Smooth muscle cell (in vitro differentiated cells): ENCODE results near the gene CCNL2. TPM values are rescaled to one million over a fixed set of nuclear protein-coding genes. Genes with fewer than 3 reads are reported as not detected.

Source experiments
- DNase-seq: peaks from one replicate; lab custom pipeline; 2025; ENCODE audit not compliant: unreplicated experiment; lab: John Stamatoyannopoulos, UW
- H2AFZ ChIP-seq: fragments of 200-600 bp; sonication (generic); 2 replicates; pipeline ENCODE4 v1.6.0; 2016; ENCODE audit warnings: antibody characterized with exemption, low read depth, mild to moderate bottlenecking
- H3F3A ChIP-seq: fragments of 200-600 bp; sonication (generic); 2 replicates; pipeline ENCODE4 v1.6.0; 2017; ENCODE audit warnings: antibody characterized with exemption, low read depth
- H3K27ac ChIP-seq: fragments of 200-600 bp; sonication (generic); 2 replicates; pipeline ENCODE4 v1.5.1; 2016; ENCODE audit warnings: low read depth, mild to moderate bottlenecking
- H3K27me3 ChIP-seq: fragments of 200-600 bp; sonication (generic); 2 replicates; pipeline ENCODE4 v1.6.1; 2016; ENCODE audit warnings: low read depth, mild to moderate bottlenecking
- H3K36me3 ChIP-seq: fragments of 200-600 bp; sonication (generic); 2 replicates; pipeline ENCODE4 v1.5.1; 2016; ENCODE audit warnings: low read depth
- H3K4me1 ChIP-seq: fragments of 200-600 bp; sonication (generic); 2 replicates; pipeline ENCODE4 v1.5.1; 2016; ENCODE audit warnings: low read depth
- H3K4me2 ChIP-seq: fragments of 200-600 bp; sonication (generic); 2 replicates; pipeline ENCODE4 v1.6.0; 2016; ENCODE audit warnings: mild to moderate bottlenecking
- H3K4me3 ChIP-seq: fragments of 200-600 bp; sonication (generic); 2 replicates; pipeline ENCODE4 v1.5.1; 2016; ENCODE audit warnings: mild to moderate bottlenecking
- H3K79me2 ChIP-seq: fragments of 200-600 bp; sonication (generic); 2 replicates; pipeline ENCODE4 v1.6.0; 2016; ENCODE audit warnings: low read depth, mild to moderate bottlenecking
- H3K9ac ChIP-seq: fragments of 200-600 bp; sonication (generic); 2 replicates; pipeline ENCODE4 v1.6.0; 2016; ENCODE audit warnings: low read depth
- H3K9me3 ChIP-seq: fragments of 200-600 bp; sonication (generic); replicated peaks from 2 replicates; pipeline ENCODE4 v1.5.1; 2016; ENCODE audit warnings: low read depth
- H4K20me1 ChIP-seq: fragments of 200-600 bp; sonication (generic); 2 replicates; pipeline ENCODE4 v1.6.0; 2016; ENCODE audit warnings: low read depth
- WGBS: methylation state at CpG from one replicate; pipeline ENCODE4 v1.1.7; 2016; ENCODE audit warnings: low lambda C conversion rate; 5-methylcytosine and 5-hydroxymethylcytosine counted together
- microRNA-seq: library from miRNA; unstranded; fragments of <30 nt; microRNA quantifications from one replicate; pipeline ENCODE4, GENCODE V29; 2016; ENCODE audit warnings: borderline number of aligned reads
- polyA plus RNA-seq: library from polyadenylated mRNA; unstranded; fragments of >200 nt; fragmentation: Nextera tagmentation; extraction: Ambion mirVana; gene quantifications from 2 replicates; pipeline ENCODE4 v1.2.1, GENCODE V29; 2016
- total RNA-seq: library from RNA; depleted of rRNA; stranded (reverse); fragments of >200 nt; gene quantifications from 2 replicates; pipeline ENCODE4 v1.2.3, GENCODE V29; 2014
- TF ChIP-seq, protein P1 (sequence below): fragments of 200-600 bp; sonication (generic); IDR thresholded peaks from 2 replicates; pipeline ENCODE4 v1.5.1; 2017; ENCODE audit warnings: borderline replicate concordance, mild to moderate bottlenecking, antibody characterized with exemption; ENCODE audit not compliant: insufficient read depth, poor library complexity, severe bottlenecking

The CCNL2 gene
- total and polyA plus RNA-seq, 2 experiments from 2014 or later, result 144 to 180 TPM

DNA sequence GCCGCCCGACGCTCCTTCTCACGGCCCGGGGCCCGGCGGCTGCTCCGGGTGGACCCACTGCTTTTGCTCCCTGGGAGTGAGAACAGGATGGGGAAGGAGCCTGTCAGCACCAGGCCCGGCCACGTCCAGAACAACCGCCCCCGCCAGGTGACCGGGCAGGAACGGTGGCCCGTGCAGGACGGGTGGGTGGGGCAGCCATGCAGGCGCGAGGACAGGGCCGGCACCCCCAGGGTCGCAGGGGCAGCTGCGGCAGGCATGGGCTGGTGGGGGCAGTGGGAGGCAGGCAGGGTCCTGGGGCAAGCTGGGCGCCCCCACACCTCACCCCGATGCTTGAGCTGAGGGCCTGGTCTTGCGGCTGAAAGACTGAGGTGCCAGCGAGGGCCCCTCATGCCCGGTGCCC lies 62.7 kb downstream of the CCNL2 start:
- Histone ChIP-seq H3K4me2 (no peak overlapping the region), H3K79me2 (no peaks in the 10 kb centered on the region), H3K36me3 (no peaks in the 10 kb centered on the region), H3K4me1 (no peaks in the 10 kb centered on the region), H3F3A (no peaks in the 10 kb centered on the region), H3K9me3 (no peaks in the 10 kb centered on the region), H3K4me3 (no peak overlapping the region), H3K27me3 (no peaks in the 10 kb centered on the region), H3K9ac (no peak overlapping the region), H4K20me1 (peaks cover 21% of the 10 kb centered on the region), H3K27ac (no peak overlapping the region), H2AFZ (no peak overlapping the region)
- TF ChIP-seq, protein P1, sequence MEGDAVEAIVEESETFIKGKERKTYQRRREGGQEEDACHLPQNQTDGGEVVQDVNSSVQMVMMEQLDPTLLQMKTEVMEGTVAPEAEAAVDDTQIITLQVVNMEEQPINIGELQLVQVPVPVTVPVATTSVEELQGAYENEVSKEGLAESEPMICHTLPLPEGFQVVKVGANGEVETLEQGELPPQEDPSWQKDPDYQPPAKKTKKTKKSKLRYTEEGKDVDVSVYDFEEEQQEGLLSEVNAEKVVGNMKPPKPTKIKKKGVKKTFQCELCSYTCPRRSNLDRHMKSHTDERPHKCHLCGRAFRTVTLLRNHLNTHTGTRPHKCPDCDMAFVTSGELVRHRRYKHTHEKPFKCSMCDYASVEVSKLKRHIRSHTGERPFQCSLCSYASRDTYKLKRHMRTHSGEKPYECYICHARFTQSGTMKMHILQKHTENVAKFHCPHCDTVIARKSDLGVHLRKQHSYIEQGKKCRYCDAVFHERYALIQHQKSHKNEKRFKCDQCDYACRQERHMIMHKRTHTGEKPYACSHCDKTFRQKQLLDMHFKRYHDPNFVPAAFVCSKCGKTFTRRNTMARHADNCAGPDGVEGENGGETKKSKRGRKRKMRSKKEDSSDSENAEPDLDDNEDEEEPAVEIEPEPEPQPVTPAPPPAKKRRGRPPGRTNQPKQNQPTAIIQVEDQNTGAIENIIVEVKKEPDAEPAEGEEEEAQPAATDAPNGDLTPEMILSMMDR, result no peak
- no peak for DNase-seq
- 97% methylated on average over 26 of the region's 26 CpGs for WGBS

DNA sequence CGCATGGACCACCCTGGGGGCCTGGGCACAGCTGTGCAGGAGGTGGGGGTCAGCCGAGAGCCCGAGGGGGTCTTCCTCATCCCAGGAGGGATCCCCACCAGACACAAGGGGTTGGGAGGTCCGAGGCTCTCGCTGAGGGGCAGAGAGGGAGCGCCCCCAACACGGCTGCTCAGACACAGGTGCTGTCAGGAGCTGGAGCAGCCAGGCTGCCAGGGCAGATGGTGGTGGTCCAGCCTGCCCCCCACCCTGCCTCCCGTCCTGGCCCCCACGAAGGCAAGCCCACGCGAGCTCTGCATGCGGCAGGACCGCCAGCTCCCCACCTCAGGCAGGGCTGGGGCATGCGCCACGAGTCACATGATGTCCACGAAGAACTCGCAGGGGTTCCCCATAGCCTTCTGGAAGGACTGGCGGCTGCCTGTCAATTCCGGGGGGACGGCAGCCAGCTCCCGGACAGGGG lies 63.3 kb downstream of the CCNL2 start:
- no peak for DNase-seq
- WGBS, result 98% methylated on average over 10 of the region's 21 CpGs

More for the DNA sequence above, 63.3 kb downstream of the CCNL2 start:
- Histone ChIP-seq H3K9me3 (no peaks in the 10 kb centered on the region), H3K27ac (no peak overlapping the region), H3K9ac (no peak overlapping the region), H3K4me2 (no peak overlapping the region), H4K20me1 (peaks cover 16% of the 10 kb centered on the region), H3F3A (no peaks in the 10 kb centered on the region), H3K79me2 (no peaks in the 10 kb centered on the region), H3K36me3 (no peaks in the 10 kb centered on the region), H2AFZ (no peak overlapping the region), H3K27me3 (no peaks in the 10 kb centered on the region), H3K4me1 (peaks cover 3% of the 10 kb centered on the region), H3K4me3 (no peak overlapping the region)
- TF ChIP-seq, protein P1, result no peak

Small RNAs within 50 kb of the gene (microRNA-seq; reads per million reads assigned to microRNA genes)
- not detected for gene MIR6808

Other genes starting within 250 kb of the CCNL2 start
- gene TTLL10, start 225.5 kb downstream of the CCNL2 start, total RNA-seq, result not detected in 2 replicates
- gene TTLL10, start 225.5 kb downstream of the CCNL2 start, polyA plus RNA-seq, result 0.45 TPM in 1 of 2 replicates, not detected in the other
- 1.9 and 4.8 TPM in 2 replicates for gene TNFRSF18, start 192.7 kb downstream of the CCNL2 start, total RNA-seq
- 12.2 and 15.8 TPM in 2 replicates for gene TNFRSF18, start 192.7 kb downstream of the CCNL2 start, polyA plus RNA-seq
- 0.54 TPM in 1 of 2 replicates, not detected in the other for gene TNFRSF4, start 185.2 kb downstream of the CCNL2 start, total RNA-seq
- gene TNFRSF4, start 185.2 kb downstream of the CCNL2 start, polyA plus RNA-seq, result 0.79 TPM in 1 of 2 replicates, not detected in the other
- 75.0 and 94.9 TPM in 2 replicates for gene SDF4, start 167.3 kb downstream of the CCNL2 start, total RNA-seq
- gene SDF4, start 167.3 kb downstream of the CCNL2 start, polyA plus RNA-seq, result 263 TPM in 2 replicates
- gene B3GALT6, start 167.1 kb downstream of the CCNL2 start, total RNA-seq, result 12.9 and 15.0 TPM in 2 replicates
- gene B3GALT6, start 167.1 kb downstream of the CCNL2 start, polyA plus RNA-seq, result 33.2 and 39.3 TPM in 2 replicates
- gene C1QTNF12, start 152.6 kb downstream of the CCNL2 start, total RNA-seq, result 1.8 and 1.9 TPM in 2 replicates
- gene C1QTNF12, start 152.6 kb downstream of the CCNL2 start, polyA plus RNA-seq, result 5.4 and 12.3 TPM in 2 replicates
- 20.5 and 30.2 TPM in 2 replicates for gene UBE2J2, start 125.5 kb downstream of the CCNL2 start, total RNA-seq
- gene UBE2J2, start 125.5 kb downstream of the CCNL2 start, polyA plus RNA-seq, result 72.9 and 84.0 TPM in 2 replicates
- 2.0 and 6.7 TPM in 2 replicates for gene SCNN1D, start 118.9 kb downstream of the CCNL2 start, total RNA-seq
- gene SCNN1D, start 118.9 kb downstream of the CCNL2 start, polyA plus RNA-seq, result 5.0 and 6.9 TPM in 2 replicates
- gene ACAP3, start 91.4 kb downstream of the CCNL2 start, total RNA-seq, result 29.9 and 33.7 TPM in 2 replicates
- gene ACAP3, start 91.4 kb downstream of the CCNL2 start, polyA plus RNA-seq, result 63.9 and 72.6 TPM in 2 replicates
- 16.7 and 23.6 TPM in 2 replicates for gene PUSL1, start 90.7 kb downstream of the CCNL2 start, total RNA-seq
- gene PUSL1, start 90.7 kb downstream of the CCNL2 start, polyA plus RNA-seq, result 31.4 and 34.1 TPM in 2 replicates
- 48.5 and 49.3 TPM in 2 replicates for gene INTS11, start 74.7 kb downstream of the CCNL2 start, total RNA-seq
- gene INTS11, start 74.7 kb downstream of the CCNL2 start, polyA plus RNA-seq, result 63.1 and 82.1 TPM in 2 replicates
- gene CPTP, start 74.5 kb downstream of the CCNL2 start, total RNA-seq, result 13.8 and 16.2 TPM in 2 replicates
- 32.5 and 34.3 TPM in 2 replicates for gene CPTP, start 74.5 kb downstream of the CCNL2 start, polyA plus RNA-seq
- gene TAS1R3, start 68.1 kb downstream of the CCNL2 start, total RNA-seq, result 0.18 and 0.36 TPM in 2 replicates
- gene TAS1R3, start 68.1 kb downstream of the CCNL2 start, polyA plus RNA-seq, result 0.39 and 0.79 TPM in 2 replicates
- 28.5 and 37.8 TPM in 2 replicates for gene DVL1, start 49.9 kb downstream of the CCNL2 start, total RNA-seq
- 28.7 and 43.5 TPM in 2 replicates for gene DVL1, start 49.9 kb downstream of the CCNL2 start, polyA plus RNA-seq
- gene MXRA8, start 40.8 kb downstream of the CCNL2 start, total RNA-seq, result 240 and 266 TPM in 2 replicates
- gene MXRA8, start 40.8 kb downstream of the CCNL2 start, polyA plus RNA-seq, result 473 and 597 TPM in 2 replicates
- gene AURKAIP1, start 24.1 kb downstream of the CCNL2 start, total RNA-seq, result 60.1 and 81.8 TPM in 2 replicates
- gene AURKAIP1, start 24.1 kb downstream of the CCNL2 start, polyA plus RNA-seq, result 214 and 245 TPM in 2 replicates
- gene MRPL20, start 8.0 kb upstream of the CCNL2 start, total RNA-seq, result 99.0 and 99.6 TPM in 2 replicates
- gene MRPL20, start 8.0 kb upstream of the CCNL2 start, polyA plus RNA-seq, result 147 and 161 TPM in 2 replicates
- 5.3 and 10.1 TPM in 2 replicates for gene ANKRD65, start 21.9 kb upstream of the CCNL2 start, total RNA-seq
- gene ANKRD65, start 21.9 kb upstream of the CCNL2 start, polyA plus RNA-seq, result 6.1 and 30.1 TPM in 2 replicates
- gene VWA1, start 36.4 kb upstream of the CCNL2 start, total RNA-seq, result 25.1 and 29.5 TPM in 2 replicates
- gene VWA1, start 36.4 kb upstream of the CCNL2 start, polyA plus RNA-seq, result 79.2 and 156 TPM in 2 replicates
- 0.09 and 0.40 TPM in 2 replicates for gene ATAD3C, start 50.4 kb upstream of the CCNL2 start, total RNA-seq
- 0.86 and 2.6 TPM in 2 replicates for gene ATAD3C, start 50.4 kb upstream of the CCNL2 start, polyA plus RNA-seq
- 6.7 and 8.6 TPM in 2 replicates for gene ATAD3B, start 72.4 kb upstream of the CCNL2 start, total RNA-seq
- gene ATAD3B, start 72.4 kb upstream of the CCNL2 start, polyA plus RNA-seq, result 20.2 and 27.4 TPM in 2 replicates
- 14.3 and 16.0 TPM in 2 replicates for gene ATAD3A, start 112.8 kb upstream of the CCNL2 start, total RNA-seq
- gene ATAD3A, start 112.8 kb upstream of the CCNL2 start, polyA plus RNA-seq, result 58.0 and 68.7 TPM in 2 replicates
- gene TMEM240, start 141.3 kb upstream of the CCNL2 start, total RNA-seq, result 1.9 and 12.2 TPM in 2 replicates
- 2.7 and 4.0 TPM in 2 replicates for gene TMEM240, start 141.3 kb upstream of the CCNL2 start, polyA plus RNA-seq
- 77.3 and 116 TPM in 2 replicates for gene SSU72, start 175.5 kb upstream of the CCNL2 start, total RNA-seq
- 223 and 231 TPM in 2 replicates for gene SSU72, start 175.5 kb upstream of the CCNL2 start, polyA plus RNA-seq
- gene FNDC10, start 200.8 kb upstream of the CCNL2 start, total RNA-seq, result 3.3 and 9.1 TPM in 2 replicates
- 14.2 and 22.5 TPM in 2 replicates for gene FNDC10, start 200.8 kb upstream of the CCNL2 start, polyA plus RNA-seq
- gene MIB2, start 216.2 kb upstream of the CCNL2 start, total RNA-seq, result 21.9 and 42.7 TPM in 2 replicates
- 61.2 and 71.2 TPM in 2 replicates for gene MIB2, start 216.2 kb upstream of the CCNL2 start, polyA plus RNA-seq
- gene MMP23B, start 232.8 kb upstream of the CCNL2 start, total RNA-seq, result 81.7 and 89.8 TPM in 2 replicates
- 197 and 218 TPM in 2 replicates for gene MMP23B, start 232.8 kb upstream of the CCNL2 start, polyA plus RNA-seq